ENCODE data around the gene FOXI3. TPM values are rescaled to one million over a fixed set of nuclear protein-coding genes. Genes with fewer than 3 reads are reported as not detected.

Gene FOXI3
- total RNA-seq, 2 experiments from 2014 or later: not detected

- Mint-ChIP-seq H3K36me3 (ENCODE audit: low read depth) (no peaks in the 10 kb centered on the region), H3K27ac (no peak overlapping the region), H3K9me3 (no peaks in the 10 kb centered on the region), H3K27me3 (peaks cover 10% of the 10 kb centered on the region), H3K4me1 (ENCODE audit: low read depth) (no peaks in the 10 kb centered on the region), H3K4me3 (no peak overlapping the region)
- intact Hi-C loops (cut with micrococcal nuclease): no loop called here
- POLR2A ChIA-PET: interaction anchor here (0.6 kb wide), 1 partner anchor 66 kb away, joined by 3 read pairs; no protein-coding TSS in a partner anchor
- TF ChIP-seq CTCF (IDR thresholded peaks at IDR 0.05): no peak
- DNase-seq (no peak), ATAC-seq (no peak)
- CTCF ChIA-PET: interaction anchor here (2.0 kb wide), 1 partner anchor 16 kb away, joined by 4 read pairs; no protein-coding TSS in a partner anchor
These were observed 18.8 kb upstream of the FOXI3 start for GRCh38 chr2:88471083-88471942.

DNA sequence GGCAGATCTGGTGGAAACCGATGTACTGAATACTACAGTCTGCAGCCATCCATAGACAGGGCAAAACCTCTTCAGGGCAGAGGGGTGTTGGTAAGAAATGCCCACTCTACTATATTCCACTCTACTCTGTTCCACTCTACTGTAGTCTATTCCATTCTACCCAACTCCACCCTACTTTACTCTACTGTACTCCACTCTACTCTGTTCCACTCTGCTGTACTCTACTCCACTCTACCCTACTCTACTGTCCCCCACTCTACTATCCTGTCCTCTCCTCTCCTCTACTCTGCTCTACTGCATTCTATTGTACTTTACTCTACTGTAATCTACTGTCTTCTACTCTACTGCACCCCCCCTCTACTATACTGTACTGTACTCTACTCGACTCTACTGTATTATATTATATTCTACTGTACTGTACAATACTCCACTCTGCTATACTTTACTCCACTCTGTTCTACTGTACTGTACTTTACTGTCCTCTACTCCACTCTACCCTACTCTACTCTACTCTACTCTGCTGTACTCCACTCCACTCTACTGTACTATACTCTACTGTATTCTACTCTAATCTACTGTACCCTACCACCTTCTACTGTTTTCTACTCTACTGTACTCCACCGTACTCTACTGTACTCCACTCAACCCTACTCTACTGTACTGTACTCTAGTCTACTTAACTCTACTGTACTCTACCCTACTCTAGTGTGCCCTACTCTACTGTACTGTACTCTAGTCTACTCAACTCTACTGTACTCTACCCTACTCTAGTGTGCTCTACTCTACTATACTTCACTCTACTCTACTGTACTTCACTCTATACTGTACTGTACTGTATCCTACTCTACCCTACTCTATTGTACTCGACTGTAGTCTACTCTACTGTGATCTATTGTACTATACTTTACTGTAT is 17.0 kb upstream of the FOXI3 start:
- no peaks in the 10 kb centered on the region for H3K4me1 Mint-ChIP-seq (ENCODE audit: low read depth)
- intact Hi-C loops (cut with micrococcal nuclease): no loop called here
- no peak for TF ChIP-seq CTCF (IDR thresholded peaks at IDR 0.05)
- peaks cover 5% of the 10 kb centered on the region for H3K27me3 Mint-ChIP-seq
- no peaks in the 10 kb centered on the region for H3K9me3 Mint-ChIP-seq
- H3K27ac Mint-ChIP-seq: no peak overlapping the region
- POLR2A ChIA-PET: no interaction called here
- H3K36me3 Mint-ChIP-seq (ENCODE audit: low read depth): no peaks in the 10 kb centered on the region
- CTCF ChIA-PET: no interaction called here
- no peak overlapping the region for H3K4me3 Mint-ChIP-seq
- ATAC-seq: no peak
- no peak for DNase-seq

DNA sequence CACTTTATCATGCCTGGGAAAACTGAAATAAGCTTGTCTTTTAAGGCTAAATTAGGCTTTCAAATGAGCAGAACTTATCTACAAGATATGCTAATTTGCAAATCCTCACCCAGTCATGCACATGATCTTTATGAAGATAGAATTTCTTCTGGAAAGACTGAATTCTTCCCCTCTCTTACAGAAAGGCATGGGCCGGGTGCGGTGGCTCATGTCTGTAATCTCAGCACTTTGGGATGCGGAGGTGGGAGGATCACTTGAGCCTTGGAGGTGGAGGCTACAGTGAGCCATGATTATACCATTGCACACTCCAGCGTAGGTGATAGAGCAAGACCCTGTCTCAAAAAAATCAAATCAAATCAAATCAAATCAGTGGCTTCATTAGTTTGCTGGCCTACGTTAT is 11.7 kb upstream of the FOXI3 start:
- POLR2A ChIA-PET: interaction anchor here (1.0 kb wide), 1 partner anchor 16 kb away, joined by 3 read pairs; no protein-coding TSS in a partner anchor
- ATAC-seq: no peak
- Mint-ChIP-seq H3K9me3 (no peaks in the 10 kb centered on the region), H3K4me1 (ENCODE audit: low read depth) (no peaks in the 10 kb centered on the region), H3K27ac (no peak overlapping the region), H3K27me3 (peaks cover 9% of the 10 kb centered on the region), H3K36me3 (ENCODE audit: low read depth) (no peaks in the 10 kb centered on the region), H3K4me3 (no peak overlapping the region)
- TF ChIP-seq CTCF (IDR thresholded peaks at IDR 0.05): no peak
- no peak for DNase-seq
- intact Hi-C loops (cut with micrococcal nuclease): no loop called here
- CTCF ChIA-PET: no interaction called here

GRCh38 chr2:88458633-88459032 is 6.1 kb upstream of the FOXI3 start:
- Mint-ChIP-seq H3K36me3 (ENCODE audit: low read depth) (no peaks in the 10 kb centered on the region), H3K4me3 (no peak overlapping the region), H3K27me3 (peaks cover 33% of the 10 kb centered on the region), H3K9me3 (no peaks in the 10 kb centered on the region), H3K4me1 (ENCODE audit: low read depth) (no peaks in the 10 kb centered on the region), H3K27ac (no peak overlapping the region)
- no peak for TF ChIP-seq CTCF (IDR thresholded peaks at IDR 0.05)
- DNase-seq (no peak), ATAC-seq (no peak)
- ChIA-PET CTCF (no interaction called here), POLR2A (no interaction called here)
- intact Hi-C loops (cut with micrococcal nuclease): no loop called here
